ENCODE data around the gene CARD14.

DNA sequence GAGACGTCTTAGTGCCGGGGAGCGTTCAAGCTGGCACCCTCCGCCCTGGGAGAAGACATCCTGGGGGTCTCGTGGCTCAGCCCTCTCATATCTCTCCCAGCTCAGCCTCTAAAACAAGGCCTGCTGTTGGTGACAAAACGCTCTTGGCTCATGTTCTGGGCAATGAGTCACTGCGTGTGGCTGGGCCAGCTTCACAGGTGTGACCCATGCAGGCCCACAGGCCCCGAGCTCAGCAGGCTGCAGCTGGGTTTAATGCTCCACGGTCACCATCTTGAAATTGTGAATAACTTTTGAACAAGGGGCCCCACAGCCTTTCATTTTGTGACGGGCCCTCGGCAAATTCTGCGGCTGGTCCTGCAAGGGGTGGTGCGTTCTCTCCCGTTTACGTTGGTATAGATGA lies 46.0 kb upstream of the CARD14 start:
- no peak for TF ChIP-seq EP300 (IDR thresholded peaks at IDR 0.05)
- no peak for TF ChIP-seq CTCF (IDR thresholded peaks at IDR 0.05)
- no peak for TF ChIP-seq POLR2A (IDR thresholded peaks at IDR 0.05)

Data from upper lobe of left lung (tissue), 4 donors.